H9 (cell line): ENCODE data around the gene ARHGAP26. TPM values are rescaled to one million over a fixed set of nuclear protein-coding genes. Genes with fewer than 3 reads are reported as not detected.

Experiments
- DNase-seq: peaks from one replicate; pipeline ENCODE4 v3.0.0-alpha.2; 2017
- H2AFZ ChIP-seq: one replicate; pipeline ENCODE4 v1.6.1; 2013; ENCODE audit warnings: mild to moderate bottlenecking, low read length, control low read depth, moderate library complexity
- H2AK5ac ChIP-seq: 2 replicates; pipeline ENCODE4 v1.6.1; 2013; ENCODE audit warnings: low read length, control low read depth, mixed read lengths; ENCODE audit not compliant: insufficient read length
- H2BK120ac ChIP-seq: one replicate; pipeline ENCODE4 v1.6.1; 2013; ENCODE audit warnings: low read depth, mild to moderate bottlenecking, low read length, control low read depth, inconsistent platforms; ENCODE audit not compliant: poor library complexity, severe bottlenecking
- H2BK12ac ChIP-seq: 2 replicates; pipeline ENCODE4 v1.6.1; 2013; ENCODE audit warnings: low read length, control low read depth, mixed read lengths, low read depth; ENCODE audit not compliant: insufficient read length
- H2BK15ac ChIP-seq: 2 replicates; pipeline ENCODE4 v1.6.1; 2013; ENCODE audit warnings: low read depth, low read length, control low read depth
- H2BK20ac ChIP-seq: one replicate; pipeline ENCODE4 v1.6.1; 2013; ENCODE audit warnings: low read depth, mild to moderate bottlenecking, low read length, control low read depth, inconsistent platforms; ENCODE audit not compliant: poor library complexity, severe bottlenecking
- H2BK5ac ChIP-seq: 2 replicates; pipeline ENCODE4 v1.6.1; 2013; ENCODE audit warnings: low read length, control low read depth, mixed read lengths; ENCODE audit not compliant: insufficient read length
- H3K14ac ChIP-seq: 2 replicates; pipeline ENCODE4 v1.6.1; 2013; ENCODE audit warnings: low read length, control low read depth; ENCODE audit not compliant: insufficient read depth
- H3K18ac ChIP-seq: 2 replicates; pipeline ENCODE4 v1.6.1; 2013; ENCODE audit warnings: low read depth, mild to moderate bottlenecking, mixed read lengths, low read length, control low read depth; ENCODE audit not compliant: insufficient read length
- H3K23ac ChIP-seq: 2 replicates; pipeline ENCODE4 v1.6.1; 2013; ENCODE audit warnings: low read length, control low read depth, mixed read lengths, low read depth; ENCODE audit not compliant: insufficient read length
- H3K23me2 ChIP-seq: 2 replicates; pipeline ENCODE4 v1.6.1; 2013; ENCODE audit warnings: low read depth, mild to moderate bottlenecking, mixed read lengths, low read length, control low read depth; ENCODE audit not compliant: insufficient read length, poor library complexity, severe bottlenecking
- H3K27ac ChIP-seq: 2 replicates; pipeline ENCODE4 v1.5.1; 2013; ENCODE audit warnings: low read length, control low read depth, mixed read lengths, low read depth; ENCODE audit not compliant: insufficient read length
- H3K27me3 ChIP-seq: 2 replicates; pipeline ENCODE4 v1.6.1; 2013; ENCODE audit warnings: low read length, control low read depth, inconsistent platforms; ENCODE audit not compliant: insufficient read depth
- H3K4ac ChIP-seq: 2 replicates; pipeline ENCODE4 v1.6.1; 2013; ENCODE audit warnings: low read depth, mild to moderate bottlenecking, control low read depth, inconsistent platforms, low read length, moderate library complexity
- H3K4me1 ChIP-seq: 2 replicates; pipeline ENCODE4 v1.6.1; 2013; ENCODE audit warnings: low read length, control low read depth, inconsistent platforms; ENCODE audit not compliant: insufficient read depth
- H3K4me2 ChIP-seq: 2 replicates; pipeline ENCODE4 v1.6.1; 2013; ENCODE audit warnings: low read length, control low read depth, mixed read lengths; ENCODE audit not compliant: insufficient read length, insufficient read depth
- H3K56ac ChIP-seq: 2 replicates; pipeline ENCODE4 v1.6.1; 2013; ENCODE audit warnings: low read depth, mild to moderate bottlenecking, mixed read lengths, low read length, control low read depth; ENCODE audit not compliant: insufficient read length
- H3K79me1 ChIP-seq: 2 replicates; pipeline ENCODE4 v1.6.1; 2013; ENCODE audit warnings: low read depth, mild to moderate bottlenecking, moderate library complexity, low read length, control low read depth, inconsistent platforms; ENCODE audit not compliant: insufficient read depth, poor library complexity, severe bottlenecking
- H3K79me2 ChIP-seq: 2 replicates; pipeline ENCODE4 v1.6.1; 2013; ENCODE audit warnings: low read length, control low read depth, inconsistent platforms; ENCODE audit not compliant: insufficient read depth
- H3K9ac ChIP-seq: 2 replicates; pipeline ENCODE4 v1.6.1; 2013; ENCODE audit warnings: low read length, control low read depth, mixed read lengths; ENCODE audit not compliant: insufficient read length; ENCODE audit errors: extremely low read depth
- H3K9me3 ChIP-seq: one replicate; pipeline ENCODE4 v1.6.1; 2013; ENCODE audit warnings: low read depth, low read length, inconsistent platforms; ENCODE audit not compliant: control insufficient read depth
- H3T11ph ChIP-seq: one replicate; pipeline ENCODE4 v1.6.1; 2013; ENCODE audit warnings: mild to moderate bottlenecking, low read length, control low read depth, inconsistent platforms
- H4K20me1 ChIP-seq: one replicate; pipeline ENCODE4 v1.6.1; 2013; ENCODE audit not compliant: control insufficient read depth, insufficient read length, insufficient read depth
- H4K5ac ChIP-seq: 2 replicates; pipeline ENCODE4 v1.6.1; 2013; ENCODE audit warnings: low read depth, mild to moderate bottlenecking, mixed read lengths, low read length, control low read depth; ENCODE audit not compliant: insufficient read length
- H4K8ac ChIP-seq: replicated peaks from 2 replicates; pipeline ENCODE4 v1.6.1; 2013; ENCODE audit warnings: low read length, control low read depth, mixed read lengths, low read depth; ENCODE audit not compliant: insufficient read length
- H4K91ac ChIP-seq: 2 replicates; pipeline ENCODE4 v1.6.1; 2013; ENCODE audit warnings: low read depth, mild to moderate bottlenecking, moderate library complexity, mixed read lengths, low read length, control low read depth; ENCODE audit not compliant: insufficient read length
- H3K27ac Mint-ChIP-seq, 3 experiments: 2 replicates in 2 of 3; 3 replicates in 1 of 3; pipeline ENCODE4 v1.8.0; 2020 to 2021; ENCODE audit warnings: mixed read lengths in 3 of 3, mild to moderate bottlenecking in 1 of 3, moderate library complexity in 1 of 3
- H3K27me3 Mint-ChIP-seq: 2 replicates; pipeline ENCODE4 v1.8.0; 2021; ENCODE audit warnings: low read depth, mild to moderate bottlenecking, moderate library complexity, mixed read lengths
- H3K36me3 Mint-ChIP-seq, 3 experiments: 2 replicates in 2 of 3; 3 replicates in 1 of 3; pipeline ENCODE4 v1.8.0; 2020 to 2021; ENCODE audit warnings: low read depth in 3 of 3, mixed read lengths in 3 of 3; ENCODE audit not compliant: insufficient read depth in 1 of 3
- H3K4me1 Mint-ChIP-seq, 2 experiments: 2 replicates each; pipeline ENCODE4 v1.8.0; 2020; ENCODE audit warnings: mixed read lengths in 2 of 2
- H3K4me3 Mint-ChIP-seq, 2 experiments: 2 replicates in 1 of 2; 3 replicates in 1 of 2; pipeline ENCODE4 v1.8.0; 2020 to 2021; ENCODE audit warnings: mild to moderate bottlenecking in 2 of 2, mixed read lengths in 2 of 2, moderate library complexity in 1 of 2
- H3K9me3 Mint-ChIP-seq, 2 experiments: 2 replicates in 1 of 2; 3 replicates in 1 of 2; pipeline ENCODE4 v1.8.0; 2020; ENCODE audit warnings: mild to moderate bottlenecking in 2 of 2, mixed read lengths in 2 of 2, moderate library complexity in 1 of 2
- CTCF ChIP-seq: fragments of 200-600 bp; sonication (generic); conservative IDR thresholded peaks from 3 replicates; pipeline ENCODE4 v1.8.0; 2021; ENCODE audit warnings: antibody characterized with exemption, mild to moderate bottlenecking
- WGBS: extraction: QIAGEN DNeasy Blood & Tissue Kit; methylation state at CpG from one replicate; pipeline ENCODE4 v1.1.7; 2013; ENCODE audit warnings: missing lambda C conversion rate, low lambda C conversion rate, mixed read lengths; ENCODE audit not compliant: insufficient read length; ENCODE audit errors: extremely low coverage; 5-methylcytosine and 5-hydroxymethylcytosine counted together
- total RNA-seq: library from RNA; stranded (reverse); gene quantifications from 2 replicates; pipeline ENCODE4 v1.2.1, GENCODE V29; 2021

ARHGAP26 gene
- total RNA-seq, 1 experiment from 2014 or later, result 13.8 TPM

- Histone ChIP-seq H4K91ac (no peak overlapping the region), H3K4me2 (no peak overlapping the region), H2BK12ac (no peak overlapping the region), H4K20me1 (no peaks in the 10 kb centered on the region), H3K4me1 (no peaks in the 10 kb centered on the region), H3K27ac (no peak overlapping the region), H3K4ac (no peak overlapping the region), H2BK120ac (no peak overlapping the region), H2AK5ac (no peak overlapping the region), H3K18ac (no peak overlapping the region), H2AFZ (no peak overlapping the region), H3K79me2 (no peaks in the 10 kb centered on the region), H2BK20ac (no peak overlapping the region), H2BK5ac (no peak overlapping the region), H4K8ac (no peak overlapping the region), H3K23ac (no peak overlapping the region), H2BK15ac (no peak overlapping the region), H3K27me3 (no peaks in the 10 kb centered on the region), H3T11ph (no peak overlapping the region), H3K9me3 (no peaks in the 10 kb centered on the region), H4K5ac (no peak overlapping the region), H3K56ac (no peak overlapping the region), H3K14ac (no peak overlapping the region), H3K23me2 (no peaks in the 10 kb centered on the region), H3K79me1 (no peaks in the 10 kb centered on the region), H3K9ac (no peak overlapping the region)
- no peaks in the 10 kb centered on the region for H3K9me3 Mint-ChIP-seq
- no peak for DNase-seq
- H3K27me3 Mint-ChIP-seq, result no peaks in the 10 kb centered on the region
- H3K36me3 Mint-ChIP-seq, result no peaks in the 10 kb centered on the region; a peak in 1 of 7 replicates
- WGBS, result no CpG with 5 or more reads among the region's 4 CpGs
- H3K4me1 Mint-ChIP-seq, result peaks cover 19 to 22% of the 10 kb centered on the region in 2 experiments
- H3K4me3 Mint-ChIP-seq, result no peak overlapping the region
- H3K27ac Mint-ChIP-seq, result no peak overlapping the region
- no peak for TF ChIP-seq CTCF
Observed at GRCh38 chr5:142834504-142834903, 64.3 kb downstream of the ARHGAP26 start.
